ENCODE results near the gene AFG3L2. TPM values are rescaled to one million over a fixed set of nuclear protein-coding genes. Genes with fewer than 3 reads are reported as not detected.

AFG3L2 gene
- total and polyA plus RNA-seq, 9 of the 15 experiments (the other 6 are each of a cell fraction or from before 2014, with no cell fraction given), result 24.1 to 109 (median 84.0) TPM

DNA sequence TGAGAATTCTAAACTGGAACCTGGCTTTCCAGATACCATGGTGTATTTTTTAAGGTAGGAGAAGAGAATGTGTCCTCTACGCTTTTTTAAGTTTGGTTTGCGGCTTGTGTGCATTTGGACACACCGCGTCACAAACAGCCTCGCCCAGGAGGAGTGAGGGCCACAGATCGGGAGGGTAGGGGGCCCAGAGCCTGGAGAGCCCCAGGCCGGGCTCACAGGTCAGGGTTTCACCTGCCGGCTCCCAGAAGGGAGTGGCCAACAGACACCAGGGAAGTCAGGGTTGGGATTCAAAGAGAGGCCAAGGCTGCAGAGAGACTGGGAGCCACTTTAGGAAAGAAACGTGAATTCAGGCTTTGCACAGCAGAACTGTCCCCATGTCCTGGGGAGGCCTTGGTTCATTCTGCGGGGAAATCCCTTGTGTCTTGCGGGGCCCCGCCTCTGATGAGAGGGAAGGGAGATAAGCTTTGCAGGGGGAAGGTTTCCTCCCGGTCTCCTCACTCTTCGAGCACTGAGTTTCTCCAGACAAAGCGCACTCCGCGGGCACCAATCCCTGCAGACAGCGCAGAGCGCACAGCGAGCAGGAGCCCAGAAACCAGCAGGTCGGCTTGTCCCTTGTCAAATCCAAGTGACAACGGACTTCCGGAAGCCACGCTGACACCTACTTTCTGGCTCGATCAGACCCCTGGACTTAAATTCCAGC lies 70.9 kb downstream of the AFG3L2 start (continued):
- TF ChIP-seq, protein P1, sequence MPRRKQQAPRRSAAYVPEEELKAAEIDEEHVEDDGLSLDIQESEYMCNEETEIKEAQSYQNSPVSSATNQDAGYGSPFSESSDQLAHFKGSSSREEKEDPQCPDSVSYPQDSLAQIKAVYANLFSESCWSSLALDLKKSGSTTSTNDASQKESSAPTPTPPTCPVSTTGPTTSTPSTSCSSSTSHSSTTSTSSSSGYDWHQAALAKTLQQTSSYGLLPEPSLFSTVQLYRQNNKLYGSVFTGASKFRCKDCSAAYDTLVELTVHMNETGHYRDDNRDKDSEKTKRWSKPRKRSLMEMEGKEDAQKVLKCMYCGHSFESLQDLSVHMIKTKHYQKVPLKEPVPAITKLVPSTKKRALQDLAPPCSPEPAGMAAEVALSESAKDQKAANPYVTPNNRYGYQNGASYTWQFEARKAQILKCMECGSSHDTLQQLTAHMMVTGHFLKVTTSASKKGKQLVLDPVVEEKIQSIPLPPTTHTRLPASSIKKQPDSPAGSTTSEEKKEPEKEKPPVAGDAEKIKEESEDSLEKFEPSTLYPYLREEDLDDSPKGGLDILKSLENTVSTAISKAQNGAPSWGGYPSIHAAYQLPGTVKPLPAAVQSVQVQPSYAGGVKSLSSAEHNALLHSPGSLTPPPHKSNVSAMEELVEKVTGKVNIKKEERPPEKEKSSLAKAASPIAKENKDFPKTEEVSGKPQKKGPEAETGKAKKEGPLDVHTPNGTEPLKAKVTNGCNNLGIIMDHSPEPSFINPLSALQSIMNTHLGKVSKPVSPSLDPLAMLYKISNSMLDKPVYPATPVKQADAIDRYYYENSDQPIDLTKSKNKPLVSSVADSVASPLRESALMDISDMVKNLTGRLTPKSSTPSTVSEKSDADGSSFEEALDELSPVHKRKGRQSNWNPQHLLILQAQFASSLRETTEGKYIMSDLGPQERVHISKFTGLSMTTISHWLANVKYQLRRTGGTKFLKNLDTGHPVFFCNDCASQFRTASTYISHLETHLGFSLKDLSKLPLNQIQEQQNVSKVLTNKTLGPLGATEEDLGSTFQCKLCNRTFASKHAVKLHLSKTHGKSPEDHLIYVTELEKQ (CRISPR knock-in tag; IDR thresholded peaks at IDR 0.05), result no peak
- no peak for TF ChIP-seq BCL6 (CRISPR knock-in tag; IDR thresholded peaks at IDR 0.05)
- TF ChIP-seq, protein P2, sequence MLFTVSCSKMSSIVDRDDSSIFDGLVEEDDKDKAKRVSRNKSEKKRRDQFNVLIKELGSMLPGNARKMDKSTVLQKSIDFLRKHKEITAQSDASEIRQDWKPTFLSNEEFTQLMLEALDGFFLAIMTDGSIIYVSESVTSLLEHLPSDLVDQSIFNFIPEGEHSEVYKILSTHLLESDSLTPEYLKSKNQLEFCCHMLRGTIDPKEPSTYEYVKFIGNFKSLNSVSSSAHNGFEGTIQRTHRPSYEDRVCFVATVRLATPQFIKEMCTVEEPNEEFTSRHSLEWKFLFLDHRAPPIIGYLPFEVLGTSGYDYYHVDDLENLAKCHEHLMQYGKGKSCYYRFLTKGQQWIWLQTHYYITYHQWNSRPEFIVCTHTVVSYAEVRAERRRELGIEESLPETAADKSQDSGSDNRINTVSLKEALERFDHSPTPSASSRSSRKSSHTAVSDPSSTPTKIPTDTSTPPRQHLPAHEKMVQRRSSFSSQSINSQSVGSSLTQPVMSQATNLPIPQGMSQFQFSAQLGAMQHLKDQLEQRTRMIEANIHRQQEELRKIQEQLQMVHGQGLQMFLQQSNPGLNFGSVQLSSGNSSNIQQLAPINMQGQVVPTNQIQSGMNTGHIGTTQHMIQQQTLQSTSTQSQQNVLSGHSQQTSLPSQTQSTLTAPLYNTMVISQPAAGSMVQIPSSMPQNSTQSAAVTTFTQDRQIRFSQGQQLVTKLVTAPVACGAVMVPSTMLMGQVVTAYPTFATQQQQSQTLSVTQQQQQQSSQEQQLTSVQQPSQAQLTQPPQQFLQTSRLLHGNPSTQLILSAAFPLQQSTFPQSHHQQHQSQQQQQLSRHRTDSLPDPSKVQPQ (CRISPR knock-in tag; IDR thresholded peaks at IDR 0.05; ENCODE audit: borderline replicate concordance), result no peak
- peak; percentile 53; the same call in 1 of the 2 replicates for TF ChIP-seq MTA3 (IDR thresholded peaks at IDR 0.05; ENCODE audit: borderline replicate concordance)
- TF ChIP-seq L3MBTL2 (IDR thresholded peaks at IDR 0.05), result peak; percentile 58; the same call in 1 of the 2 replicates
- no peak for TF ChIP-seq PCBP1 (IDR thresholded peaks at IDR 0.05; ENCODE audit: low read depth, low read length, poor library complexity, severe bottlenecking)
- TF ChIP-seq, protein P3, sequence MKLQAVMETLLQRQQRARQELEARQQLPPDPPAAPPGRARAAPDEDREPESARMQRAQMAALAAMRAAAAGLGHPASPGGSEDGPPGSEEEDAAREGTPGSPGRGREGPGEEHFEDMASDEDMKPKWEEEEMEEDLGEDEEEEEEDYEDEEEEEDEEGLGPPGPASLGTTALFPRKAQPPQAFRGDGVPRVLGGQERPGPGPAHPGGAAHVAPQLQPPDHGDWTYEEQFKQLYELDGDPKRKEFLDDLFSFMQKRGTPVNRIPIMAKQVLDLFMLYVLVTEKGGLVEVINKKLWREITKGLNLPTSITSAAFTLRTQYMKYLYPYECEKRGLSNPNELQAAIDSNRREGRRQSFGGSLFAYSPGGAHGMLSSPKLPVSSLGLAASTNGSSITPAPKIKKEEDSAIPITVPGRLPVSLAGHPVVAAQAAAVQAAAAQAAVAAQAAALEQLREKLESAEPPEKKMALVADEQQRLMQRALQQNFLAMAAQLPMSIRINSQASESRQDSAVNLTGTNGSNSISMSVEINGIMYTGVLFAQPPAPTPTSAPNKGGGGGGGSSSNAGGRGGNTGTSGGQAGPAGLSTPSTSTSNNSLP (IDR thresholded peaks at IDR 0.05; ENCODE audit: borderline replicate concordance, low read depth, low read length), result no peak
- TF ChIP-seq PML (IDR thresholded peaks at IDR 0.05; ENCODE audit: low read length), result no peak
- TF ChIP-seq, protein P4, sequence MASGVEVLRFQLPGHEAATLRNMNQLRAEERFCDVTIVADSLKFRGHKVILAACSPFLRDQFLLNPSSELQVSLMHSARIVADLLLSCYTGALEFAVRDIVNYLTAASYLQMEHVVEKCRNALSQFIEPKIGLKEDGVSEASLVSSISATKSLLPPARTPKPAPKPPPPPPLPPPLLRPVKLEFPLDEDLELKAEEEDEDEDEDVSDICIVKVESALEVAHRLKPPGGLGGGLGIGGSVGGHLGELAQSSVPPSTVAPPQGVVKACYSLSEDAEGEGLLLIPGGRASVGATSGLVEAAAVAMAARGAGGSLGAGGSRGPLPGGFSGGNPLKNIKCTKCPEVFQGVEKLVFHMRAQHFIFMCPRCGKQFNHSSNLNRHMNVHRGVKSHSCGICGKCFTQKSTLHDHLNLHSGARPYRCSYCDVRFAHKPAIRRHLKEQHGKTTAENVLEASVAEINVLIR (CRISPR knock-in tag; IDR thresholded peaks at IDR 0.05), result no peak
- TF ChIP-seq, protein P5, sequence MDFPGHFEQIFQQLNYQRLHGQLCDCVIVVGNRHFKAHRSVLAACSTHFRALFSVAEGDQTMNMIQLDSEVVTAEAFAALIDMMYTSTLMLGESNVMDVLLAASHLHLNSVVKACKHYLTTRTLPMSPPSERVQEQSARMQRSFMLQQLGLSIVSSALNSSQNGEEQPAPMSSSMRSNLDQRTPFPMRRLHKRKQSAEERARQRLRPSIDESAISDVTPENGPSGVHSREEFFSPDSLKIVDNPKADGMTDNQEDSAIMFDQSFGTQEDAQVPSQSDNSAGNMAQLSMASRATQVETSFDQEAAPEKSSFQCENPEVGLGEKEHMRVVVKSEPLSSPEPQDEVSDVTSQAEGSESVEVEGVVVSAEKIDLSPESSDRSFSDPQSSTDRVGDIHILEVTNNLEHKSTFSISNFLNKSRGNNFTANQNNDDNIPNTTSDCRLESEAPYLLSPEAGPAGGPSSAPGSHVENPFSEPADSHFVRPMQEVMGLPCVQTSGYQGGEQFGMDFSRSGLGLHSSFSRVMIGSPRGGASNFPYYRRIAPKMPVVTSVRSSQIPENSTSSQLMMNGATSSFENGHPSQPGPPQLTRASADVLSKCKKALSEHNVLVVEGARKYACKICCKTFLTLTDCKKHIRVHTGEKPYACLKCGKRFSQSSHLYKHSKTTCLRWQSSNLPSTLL (IDR thresholded peaks at IDR 0.05), result no peak
- TF ChIP-seq ZBTB8A (IDR thresholded peaks at IDR 0.05; ENCODE audit: partially characterized antibody), result no peak
- TF ChIP-seq GABPB2 (CRISPR knock-in tag; conservative IDR thresholded peaks at IDR 0.05), result no peak
- no peak for TF ChIP-seq HDAC8 (tag; IDR thresholded peaks at IDR 0.05)
- TF ChIP-seq, protein P6, sequence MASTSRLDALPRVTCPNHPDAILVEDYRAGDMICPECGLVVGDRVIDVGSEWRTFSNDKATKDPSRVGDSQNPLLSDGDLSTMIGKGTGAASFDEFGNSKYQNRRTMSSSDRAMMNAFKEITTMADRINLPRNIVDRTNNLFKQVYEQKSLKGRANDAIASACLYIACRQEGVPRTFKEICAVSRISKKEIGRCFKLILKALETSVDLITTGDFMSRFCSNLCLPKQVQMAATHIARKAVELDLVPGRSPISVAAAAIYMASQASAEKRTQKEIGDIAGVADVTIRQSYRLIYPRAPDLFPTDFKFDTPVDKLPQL (IDR thresholded peaks at IDR 0.05; ENCODE audit: extremely low read depth, insufficient read length), result no peak
- no peak for TF ChIP-seq POLR2AphosphoS5 (IDR thresholded peaks at IDR 0.05; ENCODE audit: control insufficient read depth, insufficient read depth, low read depth, low read length)
